ENCODE data around the gene CLEC18B.
A peak's percentile ranks its signal among the peaks of the same experiment; 100 is the strongest.
"Not testable (repeated sequence)": the region's sequence is repeated elsewhere in the genome, so short reads cannot be mapped to it uniquely, and the experiment has no call there.

Gene CLEC18B

GRCh38 chr16:74420612-74421481 is at the start of gene CLEC18B:
CLEC18B (minus strand) TSS chr16:74421478; CDS start chr16:74421270, 208 bp downstream.
- DNase-seq (ENCODE audit: low spot score); in situ Hi-C loops (cut with MboI; ENCODE audit: low sequenced_read_pairs, unreplicated experiment): not testable (repeated sequence)

- no peak for DNase-seq (ENCODE audit: low spot score)
- TF ChIP-seq CTCF (IDR thresholded peaks at IDR 0.05; ENCODE audit: borderline replicate concordance, control extremely low read depth, extremely low read depth, insufficient read depth, missing control alignments): no peak
- in situ Hi-C loops (cut with MboI; ENCODE audit: low sequenced_read_pairs, unreplicated experiment): loop anchor here (25.0 kb wide), 1 partner anchor 142 kb away; the partner anchor contains the start of gene GLG1
Observed at GRCh38 chr16:74469946-74470478, 48.7 kb upstream of the CLEC18B start.

- no peak for DNase-seq (ENCODE audit: low spot score)
- no peak for TF ChIP-seq CTCF (IDR thresholded peaks at IDR 0.05; ENCODE audit: borderline replicate concordance, control extremely low read depth, extremely low read depth, insufficient read depth, missing control alignments)
- in situ Hi-C loops (cut with MboI; ENCODE audit: low sequenced_read_pairs, unreplicated experiment): loop anchor here (25.0 kb wide), 1 partner anchor 143 kb away; the partner anchor contains the start of gene GLG1
Observed at GRCh38 chr16:74468807-74469525, 47.7 kb upstream of the CLEC18B start.

- in situ Hi-C loops (cut with MboI; ENCODE audit: low sequenced_read_pairs, unreplicated experiment): loop anchor here (25.0 kb wide), 1 partner anchor 145 kb away; the partner anchor contains the start of gene GLG1
- peak; percentile 47 for DNase-seq (ENCODE audit: low spot score)
- TF ChIP-seq CTCF (IDR thresholded peaks at IDR 0.05; ENCODE audit: borderline replicate concordance, control extremely low read depth, extremely low read depth, insufficient read depth, missing control alignments): no peak
Observed at GRCh38 chr16:74466872-74467271, 45.6 kb upstream of the CLEC18B start.

GRCh38 chr16:74465851-74466685 is 44.8 kb upstream of the CLEC18B start:
- in situ Hi-C loops (cut with MboI; ENCODE audit: low sequenced_read_pairs, unreplicated experiment): loop anchor here (25.0 kb wide), 1 partner anchor 146 kb away; the partner anchor contains the start of gene GLG1
- no peak for DNase-seq (ENCODE audit: low spot score)
- TF ChIP-seq CTCF (IDR thresholded peaks at IDR 0.05; ENCODE audit: borderline replicate concordance, control extremely low read depth, extremely low read depth, insufficient read depth, missing control alignments): no peak

GRCh38 chr16:74465281-74465680 is 44.0 kb upstream of the CLEC18B start:
- no peak for DNase-seq (ENCODE audit: low spot score)
- in situ Hi-C loops (cut with MboI; ENCODE audit: low sequenced_read_pairs, unreplicated experiment): loop anchor here (25.0 kb wide), 1 partner anchor 147 kb away; the partner anchor contains the start of gene GLG1
- TF ChIP-seq CTCF (IDR thresholded peaks at IDR 0.05; ENCODE audit: borderline replicate concordance, control extremely low read depth, extremely low read depth, insufficient read depth, missing control alignments): no peak
